ENCODE data around the gene PIK3R1.

- TF ChIP-seq CTCF (conservative IDR thresholded peaks at IDR 0.05; ENCODE audit: low read depth in 2 of 2) (no peak), EZH2 (IDR thresholded peaks at IDR 0.05; ENCODE audit: low read depth, unreplicated experiment) (no peak), EZH2phosphoT487 (IDR thresholded peaks at IDR 0.05; ENCODE audit: unreplicated experiment) (no peak), CREB1 (CRISPR knock-in tag; IDR thresholded peaks at IDR 0.05; ENCODE audit: low read depth) (no peak), JUNB (IDR thresholded peaks at IDR 0.05; ENCODE audit: unreplicated experiment) (no peak)
These were observed 24.9 kb upstream of the PIK3R1 start for GRCh38 chr5:68190619-68191018.
